Activated T-cell treated with anti-CD3 and anti-CD28 coated beads, Interleukin-2, amount 50 U/mL, for 4 hours (primary cell): Measurements from ENCODE around the gene PRRT3. TPM values are rescaled to one million over a fixed set of nuclear protein-coding genes. Genes with fewer than 3 reads are reported as not detected.
"Not testable (repeated sequence)": the region's sequence is repeated elsewhere in the genome, so short reads cannot be mapped to it uniquely, and the experiment has no call there.

Experiments
- ATAC-seq, 2 donors: fragments of 200-7000 bp; cut with Tn5 transposase; one replicate each; pipeline ENCODE4 v1.10.0; 2021
- DNase-seq: peaks from one replicate; pipeline ENCODE4 v3.0.0-alpha.2; 2020
- H3K27me3 Mint-ChIP-seq: one replicate; pipeline ENCODE4 v1.8.0; 2021; ENCODE audit warnings: low read depth, mixed read lengths
- H3K36me3 Mint-ChIP-seq: one replicate; pipeline ENCODE4 v1.8.0; 2022; ENCODE audit warnings: mixed read lengths; ENCODE audit not compliant: insufficient read depth
- H3K4me1 Mint-ChIP-seq: one replicate; pipeline ENCODE4 v1.8.0; 2021; ENCODE audit warnings: low read depth, mixed read lengths
- H3K4me3 Mint-ChIP-seq: one replicate; pipeline ENCODE4 v1.8.0; 2021; ENCODE audit warnings: mild to moderate bottlenecking, moderate library complexity, mixed read lengths
- H3K9me3 Mint-ChIP-seq: one replicate; pipeline ENCODE4 v1.8.0; 2021; ENCODE audit warnings: mixed read lengths
- total RNA-seq, 3 donors: library from RNA; stranded (reverse); gene quantifications; one replicate each; pipeline ENCODE4 v1.2.1, GENCODE V29; 2021

The PRRT3 gene
- total RNA-seq, 3 donors from 2014 or later: 6.7 to 7.6 (median 7.5) TPM

- ATAC-seq: no peak
- no peaks in the 10 kb centered on the region for H3K9me3 Mint-ChIP-seq
- H3K4me3 Mint-ChIP-seq: no peak overlapping the region
- no peaks in the 10 kb centered on the region for H3K27me3 Mint-ChIP-seq
- H3K4me1 Mint-ChIP-seq: peaks cover 3% of the 10 kb centered on the region
- H3K36me3 Mint-ChIP-seq: peaks cover 12% of the 10 kb centered on the region
- DNase-seq: no peak
Measured at GRCh38 chr3:9940746-9941145, 11.5 kb downstream of the PRRT3 start.

GRCh38 chr3:9939906-9940305 lies 12.3 kb downstream of the PRRT3 start:
- DNase-seq, ATAC-seq, H3K9me3 Mint-ChIP-seq, H3K27me3 Mint-ChIP-seq, H3K4me3 Mint-ChIP-seq: not testable (repeated sequence)
- peaks cover 11% of the 10 kb centered on the region for H3K4me1 Mint-ChIP-seq
- peaks cover 20% of the 10 kb centered on the region for H3K36me3 Mint-ChIP-seq

GRCh38 chr3:9938966-9939365 lies 13.2 kb downstream of the PRRT3 start:
- Mint-ChIP-seq H3K4me1 (peaks cover 20% of the 10 kb centered on the region), H3K9me3 (no peaks in the 10 kb centered on the region), H3K27me3 (no peaks in the 10 kb centered on the region), H3K36me3 (peaks cover 19% of the 10 kb centered on the region), H3K4me3 (no peak overlapping the region)
- DNase-seq (no peak), ATAC-seq (no peak)

GRCh38 chr3:9937486-9938238 lies 14.5 kb downstream of the PRRT3 start:
- H3K36me3 Mint-ChIP-seq: peaks cover 18% of the 10 kb centered on the region
- no peak for ATAC-seq
- H3K4me1 Mint-ChIP-seq: peaks cover 23% of the 10 kb centered on the region
- H3K4me3 Mint-ChIP-seq: no peak overlapping the region
- no peaks in the 10 kb centered on the region for H3K27me3 Mint-ChIP-seq
- DNase-seq: no peak
- H3K9me3 Mint-ChIP-seq: no peaks in the 10 kb centered on the region

GRCh38 chr3:9935966-9936510 lies 16.2 kb downstream of the PRRT3 start:
- Mint-ChIP-seq H3K4me1 (peaks cover 34% of the 10 kb centered on the region), H3K27me3 (no peaks in the 10 kb centered on the region), H3K4me3 (peak overlapping the region; percentile 97), H3K36me3 (peaks cover 14% of the 10 kb centered on the region), H3K9me3 (no peaks in the 10 kb centered on the region)
- DNase-seq: no peak
- ATAC-seq: no peak

- Mint-ChIP-seq H3K36me3 (peaks cover 14% of the 10 kb centered on the region), H3K4me3 (peak overlapping the region; percentile 97), H3K4me1 (peaks cover 37% of the 10 kb centered on the region), H3K9me3 (no peaks in the 10 kb centered on the region), H3K27me3 (no peaks in the 10 kb centered on the region)
- DNase-seq: no peak
- no peak for ATAC-seq
Measured at GRCh38 chr3:9934993-9935392, 17.2 kb downstream of the PRRT3 start.

- Mint-ChIP-seq H3K9me3 (no peaks in the 10 kb centered on the region), H3K4me3 (peak overlapping the region; percentile 97), H3K36me3 (peaks cover 14% of the 10 kb centered on the region), H3K27me3 (no peaks in the 10 kb centered on the region), H3K4me1 (peaks cover 37% of the 10 kb centered on the region)
- no peak for ATAC-seq
- DNase-seq: peak; percentile 26
Measured at GRCh38 chr3:9934235-9934621, 18.0 kb downstream of the PRRT3 start.

- peak; percentile 98 for DNase-seq
- peak within 1 kb of the TSS; percentile 97 for H3K4me3 Mint-ChIP-seq
- no peaks in the 10 kb centered on the region for H3K9me3 Mint-ChIP-seq
- peaks cover 37% of the 10 kb centered on the region for H3K4me1 Mint-ChIP-seq
- ATAC-seq: peak; percentile 84
- no peaks in the 10 kb centered on the region for H3K27me3 Mint-ChIP-seq
- H3K36me3 Mint-ChIP-seq: peaks cover 14% of the 10 kb centered on the region
Measured at GRCh38 chr3:9933561-9934234, 18.5 kb downstream of the PRRT3 start, which contains the start of gene CRELD1. CRELD1 (plus strand) TSS chr3:9933834; CDS start chr3:9934439, 605 bp downstream.

- H3K4me3 Mint-ChIP-seq: peak overlapping the region; percentile 97
- H3K4me1 Mint-ChIP-seq: peaks cover 37% of the 10 kb centered on the region
- peak; percentile 79 to 81 for ATAC-seq
- H3K36me3 Mint-ChIP-seq: peaks cover 11% of the 10 kb centered on the region
- DNase-seq: peak; percentile 88
- no peaks in the 10 kb centered on the region for H3K9me3 Mint-ChIP-seq
- no peaks in the 10 kb centered on the region for H3K27me3 Mint-ChIP-seq
Measured at GRCh38 chr3:9932843-9933560, 19.2 kb downstream of the PRRT3 start.

- H3K36me3 Mint-ChIP-seq: peaks cover 10% of the 10 kb centered on the region
- peaks cover 37% of the 10 kb centered on the region for H3K4me1 Mint-ChIP-seq
- DNase-seq: no peak
- ATAC-seq: no peak
- H3K4me3 Mint-ChIP-seq: peak overlapping the region; percentile 97
- no peaks in the 10 kb centered on the region for H3K9me3 Mint-ChIP-seq
- H3K27me3 Mint-ChIP-seq: no peaks in the 10 kb centered on the region
Measured at GRCh38 chr3:9932535-9932842, 19.7 kb downstream of the PRRT3 start.

GRCh38 chr3:9930804-9931418 lies 21.3 kb downstream of the PRRT3 start:
- ATAC-seq (no peak), DNase-seq (no peak)
- H3K27me3 Mint-ChIP-seq: no peaks in the 10 kb centered on the region
- peaks cover 36% of the 10 kb centered on the region for H3K4me1 Mint-ChIP-seq
- no peaks in the 10 kb centered on the region for H3K9me3 Mint-ChIP-seq
- no peak overlapping the region for H3K4me3 Mint-ChIP-seq
- H3K36me3 Mint-ChIP-seq: peaks cover 10% of the 10 kb centered on the region

- H3K9me3 Mint-ChIP-seq: no peaks in the 10 kb centered on the region
- peaks cover 15% of the 10 kb centered on the region for H3K4me1 Mint-ChIP-seq
- H3K4me3 Mint-ChIP-seq: no peak overlapping the region
- DNase-seq: no peak
- H3K36me3 Mint-ChIP-seq: no peaks in the 10 kb centered on the region
- H3K27me3 Mint-ChIP-seq: no peaks in the 10 kb centered on the region
- ATAC-seq: no peak
Measured at GRCh38 chr3:9928158-9928557, 24.1 kb downstream of the PRRT3 start.

GRCh38 chr3:9918261-9919038 lies 33.8 kb downstream of the PRRT3 start:
- ATAC-seq (no peak), DNase-seq (no peak)
- no peak overlapping the region for H3K4me3 Mint-ChIP-seq
- no peaks in the 10 kb centered on the region for H3K9me3 Mint-ChIP-seq
- peaks cover 11% of the 10 kb centered on the region for H3K4me1 Mint-ChIP-seq
- H3K36me3 Mint-ChIP-seq: no peaks in the 10 kb centered on the region
- no peaks in the 10 kb centered on the region for H3K27me3 Mint-ChIP-seq
